Glomerular visceral epithelial cell (primary cell): ENCODE measurements around the gene PITHD1.
"Not testable (repeated sequence)": the region's sequence is repeated elsewhere in the genome, so short reads cannot be mapped to it uniquely, and the experiment has no call there.

ENCODE experiments used
- DNase-seq: peaks from one replicate; pipeline ENCODE4 v3.0.0-alpha.2; 2016; ENCODE audit errors: extremely low spot score

PITHD1 gene

DNA sequence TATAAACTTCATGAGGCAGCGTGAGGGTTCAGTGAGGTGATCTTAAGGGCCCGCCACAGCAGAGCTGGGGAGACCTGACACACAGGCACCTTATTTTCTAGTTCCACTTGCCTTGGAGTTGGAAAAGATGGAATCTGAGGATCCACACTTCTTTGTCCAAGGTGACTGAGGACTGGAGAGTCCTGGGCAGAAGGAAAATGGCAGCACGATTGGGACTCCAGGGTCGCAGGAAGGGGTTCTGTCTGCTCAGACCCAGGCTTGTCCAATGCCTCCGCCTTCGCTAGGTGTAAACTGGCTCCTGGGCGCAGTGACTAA is 21.0 kb downstream of the PITHD1 start:
- DNase-seq, result no peak

GRCh38 chr1:23799570-23800399 is 21.6 kb downstream of the PITHD1 start:
- peak; percentile 96 for DNase-seq

- DNase-seq, result peak; percentile 97
Measured at GRCh38 chr1:23800400-23801337, 22.5 kb downstream of the PITHD1 start, which contains the start of gene GALE. Gene GALE (minus strand): TSS chr1:23800754. CDS start chr1:23799007, 1,747 bp downstream.

DNA sequence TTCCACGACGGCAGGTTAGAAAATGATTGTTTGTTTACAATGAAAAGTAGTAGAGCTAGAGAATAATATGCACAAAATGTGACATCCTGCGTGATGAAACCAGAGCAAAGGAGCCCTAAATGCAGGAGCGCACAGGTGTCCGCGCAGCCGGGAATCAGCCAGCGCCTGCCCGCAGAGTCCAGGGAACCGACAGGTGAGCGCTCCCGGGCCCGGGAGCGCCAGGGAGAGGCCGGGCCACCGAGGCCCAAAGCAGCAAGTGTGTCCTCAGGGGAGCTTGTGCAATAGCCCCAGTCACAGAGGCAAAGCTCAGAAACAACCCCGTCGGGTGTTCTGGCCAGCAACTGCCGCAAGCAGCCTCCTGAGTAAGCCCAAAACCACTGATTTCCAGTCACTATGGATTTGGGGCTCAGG is 23.1 kb downstream of the PITHD1 start:
- no peak for DNase-seq

DNA sequence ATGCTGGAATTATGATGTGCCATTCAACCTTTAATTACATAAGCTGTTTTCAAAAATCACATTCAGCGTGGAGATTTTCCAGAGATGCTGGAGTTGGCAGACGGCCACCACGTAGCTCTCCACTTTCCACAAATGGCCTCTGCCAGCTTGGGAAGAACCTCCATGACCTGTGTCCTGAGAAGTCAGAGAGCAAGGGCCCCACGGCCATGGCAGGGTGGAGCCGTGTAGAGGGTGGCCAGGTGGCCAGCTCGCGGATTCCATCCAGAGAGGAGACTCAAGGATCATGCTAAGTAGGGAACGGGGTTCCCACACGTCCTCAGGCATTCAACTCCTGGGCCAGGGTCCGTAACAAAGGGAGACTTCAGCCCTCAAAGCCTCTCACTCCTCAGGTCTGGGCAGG is 23.7 kb downstream of the PITHD1 start:
- DNase-seq, result no peak

DNA sequence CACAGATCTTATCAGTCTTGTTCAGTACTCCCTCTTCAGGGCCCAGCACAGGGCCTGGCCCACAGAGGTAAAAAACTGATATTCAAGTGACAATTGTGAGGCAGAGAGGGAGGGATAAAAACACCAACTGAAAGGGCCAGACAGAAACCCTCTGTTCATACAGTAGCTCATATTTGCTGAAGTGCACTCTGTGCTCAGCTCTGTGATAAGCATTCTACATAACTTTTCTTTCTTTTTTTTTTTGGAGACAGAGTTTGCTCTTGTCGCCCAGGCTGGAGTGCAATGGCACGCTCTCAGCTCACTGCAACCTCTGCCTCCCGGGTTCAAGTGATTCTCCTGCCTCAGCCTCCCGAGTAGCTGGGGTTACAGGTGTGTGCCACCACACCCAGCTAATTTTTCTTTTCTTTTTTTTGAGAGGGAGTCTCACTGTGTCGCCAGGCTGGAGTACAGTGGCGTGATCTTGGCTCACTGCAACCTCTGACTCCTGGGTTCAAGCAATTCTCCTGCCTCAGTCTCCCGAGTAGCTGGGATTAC is 24.7 kb downstream of the PITHD1 start:
- not testable (repeated sequence) for DNase-seq

DNA sequence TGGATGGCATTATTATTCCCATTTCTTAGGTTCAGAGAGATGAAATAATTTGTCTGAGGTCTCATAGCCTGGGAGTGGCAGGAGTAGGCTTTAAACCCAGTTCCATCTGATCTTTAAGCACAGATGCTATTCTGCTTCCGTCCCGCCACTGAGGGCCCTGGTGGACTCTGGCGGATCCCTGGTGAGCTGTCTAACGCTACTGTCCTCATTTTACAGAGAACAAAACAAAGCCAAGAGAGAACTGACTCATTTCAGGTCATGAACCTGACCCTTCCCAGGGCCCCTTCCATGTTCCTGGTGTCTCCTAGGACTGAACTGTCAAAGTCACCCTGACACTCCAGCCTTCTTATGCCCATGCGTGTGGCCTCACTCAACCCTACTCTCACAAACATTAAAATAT is 25.5 kb downstream of the PITHD1 start:
- no peak for DNase-seq

DNA sequence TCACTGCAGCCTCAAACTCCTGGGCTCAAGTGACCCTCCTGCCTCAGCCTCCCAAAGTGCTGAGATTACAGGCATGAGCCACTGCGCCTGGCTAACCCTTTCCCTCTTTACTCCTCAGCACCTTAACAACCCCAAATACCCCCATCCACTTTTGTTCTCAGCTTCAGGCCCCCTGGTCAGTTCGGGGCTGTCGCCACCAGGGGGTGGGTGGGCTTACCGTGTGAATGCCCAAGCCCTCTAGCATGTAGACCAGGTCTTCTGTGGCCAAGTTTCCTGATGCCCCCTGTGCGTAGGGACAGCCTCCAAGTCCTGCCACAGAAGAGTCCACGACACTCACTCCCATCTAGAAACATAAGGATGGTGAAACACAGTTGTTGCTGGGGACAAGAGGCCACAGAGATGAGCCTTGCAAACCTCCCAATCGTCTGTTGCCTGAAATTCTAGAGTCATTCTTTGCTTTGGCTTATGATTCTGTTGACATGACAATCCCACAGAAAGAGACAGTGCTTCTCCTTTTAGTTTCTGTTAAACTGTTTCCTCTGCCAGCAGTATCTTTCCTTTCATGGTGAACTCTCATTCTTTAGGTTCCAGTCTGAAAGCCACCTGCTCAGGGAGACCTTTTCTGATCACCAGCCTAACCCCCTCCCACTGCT is 26.1 kb downstream of the PITHD1 start:
- DNase-seq, result no peak

- no peak for DNase-seq
Measured at GRCh38 chr1:23805025-23805424, 26.8 kb downstream of the PITHD1 start.

DNA sequence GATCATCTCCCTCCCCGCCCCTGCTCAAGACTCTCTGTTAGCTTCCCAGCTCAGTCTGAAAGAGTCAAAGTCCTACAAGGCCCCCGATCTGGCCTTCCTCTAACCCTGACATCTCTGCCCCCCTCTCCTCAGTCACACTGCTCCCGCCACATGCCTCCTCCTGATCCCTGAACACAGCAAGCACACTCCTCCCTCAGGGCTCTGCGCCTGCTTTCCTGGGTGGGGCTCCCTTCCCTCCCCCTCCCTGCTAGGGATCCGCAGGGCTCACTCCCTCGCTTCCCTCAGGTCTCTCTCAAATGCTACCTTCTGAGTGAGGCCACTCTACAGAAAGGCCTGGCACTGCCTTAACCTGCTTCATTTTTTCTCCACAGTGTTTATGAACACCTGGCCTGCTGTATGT is 28.1 kb downstream of the PITHD1 start:
- DNase-seq, result no peak

GRCh38 chr1:23807453-23807852 is 29.2 kb downstream of the PITHD1 start:
- DNase-seq, result peak; percentile 33

GRCh38 chr1:23809751-23810171 is 31.5 kb downstream of the PITHD1 start:
- DNase-seq, result peak; percentile 76

DNA sequence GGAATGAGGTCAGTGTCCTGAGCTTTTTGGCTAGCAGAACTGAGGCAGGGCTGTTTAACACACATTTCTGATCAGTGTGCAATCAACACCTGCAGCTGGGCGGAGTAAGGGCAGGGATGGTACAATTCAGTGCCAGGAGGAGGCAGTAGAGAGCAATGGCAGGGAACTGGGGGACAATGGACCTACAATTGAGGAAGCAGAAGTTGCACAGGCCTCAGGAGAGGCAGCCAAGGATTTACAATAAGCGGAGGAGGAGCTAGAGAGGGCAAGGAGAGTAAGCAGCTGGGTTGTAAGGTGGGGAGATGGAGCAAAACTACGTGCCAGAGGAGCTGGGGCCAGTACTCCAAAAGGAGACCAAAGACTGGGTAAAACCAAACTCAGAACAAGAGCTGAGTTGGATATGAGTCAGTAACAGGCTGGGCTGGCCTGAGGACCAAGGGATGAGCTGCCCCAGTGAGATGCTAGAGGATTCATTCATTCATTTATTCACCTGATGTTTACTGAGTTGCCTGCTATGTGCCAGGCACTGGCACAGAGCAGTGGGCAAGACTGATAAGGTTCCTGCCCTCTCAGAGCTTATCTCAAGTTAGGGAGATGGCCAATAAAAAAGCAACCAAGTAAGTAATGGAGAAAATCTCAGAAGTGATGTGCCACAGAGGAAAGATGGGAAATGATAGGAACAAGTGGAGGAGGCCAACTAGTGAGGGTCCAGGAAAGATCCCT is 32.8 kb downstream of the PITHD1 start:
- peak; percentile 25 for DNase-seq

DNA sequence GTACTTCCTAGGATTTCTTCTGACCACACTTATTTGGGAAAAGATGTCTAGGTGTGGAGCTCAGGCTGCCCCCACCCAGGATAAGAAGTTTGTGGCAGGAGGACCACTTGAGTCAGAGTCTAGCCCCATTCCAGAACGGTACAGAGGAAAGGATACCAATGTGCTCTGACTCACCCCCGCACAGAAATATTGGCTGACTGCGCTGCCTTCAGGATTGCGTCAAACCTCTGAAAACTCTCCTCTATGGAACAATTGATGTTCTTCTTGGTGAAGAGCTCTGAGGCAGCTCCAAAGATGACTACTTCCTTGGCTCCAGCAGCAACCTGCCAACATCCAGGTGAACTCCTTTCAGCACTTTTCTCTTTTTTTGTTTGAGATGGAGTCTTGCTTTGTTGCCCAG is 35.8 kb downstream of the PITHD1 start:
- DNase-seq, result no peak

DNA sequence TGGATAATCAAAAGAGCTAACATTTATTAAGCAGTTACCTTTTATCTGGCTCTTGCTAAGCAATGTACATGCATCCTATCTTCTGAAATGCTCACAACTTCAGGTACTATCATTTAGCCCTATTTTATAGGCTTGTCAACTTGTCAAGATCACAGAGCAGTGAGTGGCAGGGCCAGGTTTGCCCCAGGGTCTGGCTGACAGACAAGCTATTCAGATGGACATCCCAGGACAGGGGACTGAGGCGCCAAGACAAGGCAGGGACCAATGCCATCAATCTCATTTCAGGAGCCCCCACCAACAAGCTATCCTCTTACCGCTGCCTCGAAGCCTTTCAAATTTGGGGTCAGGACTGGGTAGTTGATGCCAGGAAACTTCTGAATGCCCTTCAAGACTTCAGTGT is 38.1 kb downstream of the PITHD1 start:
- no peak for DNase-seq

DNA sequence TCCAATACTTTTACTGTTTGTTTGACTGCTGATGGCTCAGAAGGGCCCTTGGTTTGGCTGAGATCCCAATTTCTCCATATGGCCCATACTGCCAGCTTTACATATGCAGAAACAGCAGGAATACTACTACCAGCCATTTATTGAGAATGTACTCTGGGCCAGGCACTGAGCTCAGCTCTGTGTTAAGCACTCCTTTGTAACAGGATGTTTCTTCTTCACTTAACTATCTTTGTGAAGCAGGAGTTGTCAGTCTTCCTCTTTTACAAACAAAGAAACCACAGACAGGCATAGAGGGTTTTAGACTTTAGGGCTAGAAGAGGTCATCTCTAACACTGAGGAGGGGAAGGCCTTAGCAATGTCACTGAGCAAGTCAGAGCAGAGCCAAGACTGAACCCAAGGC is 38.7 kb downstream of the PITHD1 start:
- DNase-seq, result no peak

GRCh38 chr1:23817633-23818032 is 39.4 kb downstream of the PITHD1 start:
- no peak for DNase-seq

GRCh38 chr1:23823767-23824166 is 45.5 kb downstream of the PITHD1 start:
- DNase-seq, result no peak

DNA sequence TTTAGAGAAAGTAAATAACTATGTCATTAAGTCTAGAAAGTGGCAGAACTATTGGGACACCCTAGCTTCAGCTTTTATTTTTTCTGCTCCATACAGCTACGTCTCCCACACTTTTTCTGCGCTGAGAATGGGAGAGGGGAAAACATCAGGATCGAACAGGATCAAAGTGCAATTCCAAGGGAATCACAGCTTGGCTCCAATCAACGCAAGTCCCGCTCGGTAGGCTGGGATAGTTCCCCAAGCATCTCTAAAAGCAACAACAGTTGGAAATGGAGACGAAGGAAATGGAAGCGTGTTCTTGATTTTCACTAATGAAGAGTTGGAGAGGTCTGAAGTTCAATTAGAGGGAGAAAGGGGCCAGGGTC is 46.5 kb downstream of the PITHD1 start:
- no peak for DNase-seq

DNA sequence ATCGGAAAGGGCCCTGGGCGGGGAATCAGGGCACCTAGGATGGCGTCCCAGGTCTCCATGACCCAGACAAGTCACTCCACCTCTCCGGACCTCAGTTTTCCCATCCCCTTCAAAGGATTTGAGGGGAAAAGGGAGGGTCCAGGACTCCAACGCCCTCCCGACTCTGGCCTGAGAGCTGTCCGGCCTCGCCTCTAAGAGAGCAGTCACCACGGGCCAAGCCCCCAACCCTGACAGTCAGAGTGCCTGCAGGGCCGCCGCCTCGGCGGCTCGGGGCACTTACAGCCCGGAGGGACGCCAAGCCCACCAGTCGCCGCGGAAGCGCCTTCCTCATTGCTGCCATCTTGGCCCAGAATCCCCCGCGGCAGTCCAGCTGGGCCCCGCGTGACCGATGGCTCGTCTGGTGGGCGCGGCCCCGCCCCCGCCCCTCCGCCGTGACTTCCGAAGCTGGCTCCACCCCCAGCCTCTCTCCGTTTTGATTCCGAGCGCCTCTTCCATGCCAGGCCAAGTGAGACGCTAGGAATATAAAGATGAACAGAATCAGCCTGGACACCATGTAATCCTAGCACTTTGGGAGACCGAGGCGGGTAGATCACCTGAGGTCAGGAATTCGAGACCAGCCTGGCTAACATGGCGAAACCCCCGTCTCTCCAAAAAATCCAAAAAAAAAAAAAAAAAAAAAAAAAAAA is 47.0 kb downstream of the PITHD1 start, which contains the start of gene HMGCL:
Gene HMGCL (minus strand): TSS at position 354 of the 686 bp plus-strand sequence. CDS start 14 bp downstream, at position 340.
- peak; percentile 88 for DNase-seq
